HG03469 (cell line): ENCODE data around the gene KIAA0753.

Source experiments
- ATAC-seq: cut with Tn5 transposase; IDR thresholded peaks from one replicate; pipeline ENCODE4 v1.9.1; 2021; ENCODE audit warnings: mild to moderate bottlenecking, moderate library complexity, moderate number of reproducible peaks; ENCODE audit not compliant: unreplicated experiment

KIAA0753 gene

DNA sequence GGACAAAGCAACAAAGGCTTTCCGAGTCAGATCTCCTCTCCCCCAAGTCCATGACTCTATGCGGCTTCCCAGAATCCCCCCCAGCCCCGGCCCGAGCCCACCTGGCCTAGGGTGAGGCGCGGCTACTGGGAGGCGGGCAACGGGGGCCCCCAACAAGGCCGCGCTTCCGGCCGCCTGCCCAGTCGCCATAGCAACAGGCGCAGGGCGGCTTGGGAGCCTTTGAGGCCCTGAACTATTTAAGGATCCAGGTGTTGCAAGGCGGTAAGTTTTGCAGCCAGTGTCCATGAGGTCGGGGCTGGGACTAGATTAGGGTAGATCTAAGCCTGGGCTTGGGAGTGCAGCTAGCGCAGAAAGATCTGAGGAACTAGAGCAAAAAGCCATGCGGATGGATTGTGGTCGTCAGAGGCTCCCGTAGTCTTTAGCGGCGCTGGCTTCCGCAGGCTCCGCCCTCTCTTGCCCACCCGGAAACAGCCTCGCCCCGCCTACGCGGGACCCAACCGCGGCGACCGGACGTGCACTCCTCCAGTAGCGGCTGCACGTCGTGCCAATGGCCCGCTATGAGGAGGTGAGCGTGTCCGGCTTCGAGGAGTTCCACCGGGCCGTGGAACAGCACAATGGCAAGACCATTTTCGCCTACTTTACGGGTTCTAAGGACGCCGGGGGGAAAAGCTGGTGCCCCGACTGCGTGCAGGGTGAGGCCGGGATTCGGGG lies at the start of gene KIAA0753, which contains the start of gene TXNDC17:
KIAA0753 (minus strand) TSS at position 176 of the 711 bp plus-strand sequence. CDS start 5,608 bp downstream, outside the sequence.
TXNDC17 (plus strand) TSS at position 525 of the 711 bp plus-strand sequence; CDS start at position 548, 23 bp downstream.
- ATAC-seq: peak; percentile 76

DNA sequence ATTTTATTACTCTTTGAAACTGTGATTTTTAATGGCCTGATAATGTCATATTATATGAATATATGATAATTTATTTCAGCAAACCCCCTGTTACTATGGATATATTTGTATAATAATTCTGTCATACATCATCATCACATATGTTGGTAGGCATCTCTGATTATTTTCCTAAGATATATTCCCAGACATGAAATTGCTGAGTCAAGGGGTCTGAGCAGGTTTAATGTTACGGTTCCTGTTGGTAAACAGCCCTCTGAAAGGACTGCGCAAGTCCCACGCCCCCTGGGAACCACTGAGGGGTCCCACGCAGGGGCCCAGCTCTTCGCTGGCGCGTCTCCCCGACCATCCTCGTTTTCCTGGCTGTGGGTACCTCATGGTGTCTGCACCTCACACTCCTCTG lies 48.4 kb upstream of the KIAA0753 start:
- ATAC-seq: no peak

DNA sequence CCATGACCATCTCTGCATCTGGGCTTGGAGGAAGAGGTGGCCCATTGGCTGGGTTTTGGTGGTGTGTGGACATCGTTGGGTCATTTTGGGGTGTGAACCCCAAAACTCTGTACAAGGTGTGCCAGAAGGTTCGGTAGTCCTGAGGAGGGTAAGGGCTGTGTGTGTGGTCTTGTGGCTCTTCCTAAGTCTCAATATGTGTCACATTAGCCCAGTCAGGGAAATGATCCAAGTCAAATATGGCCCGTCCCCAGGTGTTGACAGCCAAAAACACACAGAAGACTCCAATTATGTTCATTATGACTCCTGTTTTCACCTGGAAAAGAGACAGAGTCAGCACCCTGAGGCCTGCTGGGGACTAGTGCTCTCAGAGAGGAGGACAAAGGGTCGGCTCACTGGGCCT lies 45.5 kb upstream of the KIAA0753 start:
- ATAC-seq: no peak

DNA sequence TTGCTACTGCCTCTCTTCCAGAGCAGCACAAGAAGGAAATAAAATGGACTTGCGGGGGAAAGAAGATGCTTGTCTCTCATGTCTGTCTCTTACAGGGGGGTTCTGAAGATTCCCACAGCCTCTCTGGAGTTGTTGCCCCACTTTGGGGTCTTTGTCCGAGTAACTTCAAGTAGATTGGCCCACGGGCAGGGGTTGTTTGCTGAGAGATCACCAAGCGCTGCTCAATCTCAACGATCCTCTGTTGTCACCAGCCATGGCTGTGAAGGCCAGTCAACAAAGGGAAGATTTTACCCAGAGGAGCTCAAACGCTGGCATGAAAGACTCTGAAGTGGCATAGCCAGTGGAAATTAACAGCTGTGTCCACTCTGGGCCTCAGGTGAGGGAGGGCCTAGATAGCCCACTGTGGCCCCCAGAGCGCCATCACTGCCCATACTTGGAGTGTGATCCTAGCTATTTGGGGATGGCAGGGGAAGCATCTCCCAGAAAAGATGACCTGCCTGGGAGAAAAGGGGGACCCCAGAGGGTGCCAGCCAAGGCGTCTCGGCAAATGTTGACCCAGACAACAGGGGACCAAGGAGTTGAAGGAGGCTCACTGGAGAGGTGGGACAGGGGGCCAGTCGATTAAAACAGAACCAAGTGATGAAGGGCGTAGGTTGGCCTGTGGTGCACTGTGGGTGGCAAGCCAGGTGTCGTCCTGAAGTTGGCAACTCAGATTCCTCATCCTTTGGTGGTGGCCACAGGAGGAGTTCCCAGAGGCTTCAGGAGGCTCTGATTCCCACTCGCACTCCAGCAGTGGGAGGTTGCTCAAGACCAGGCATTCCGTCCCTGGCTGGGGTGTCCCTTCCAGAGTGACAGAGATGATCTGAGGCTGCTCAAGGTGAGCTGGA lies 44.6 kb upstream of the KIAA0753 start:
- no peak for ATAC-seq

GRCh38 chr17:6684460-6684783 lies 43.9 kb upstream of the KIAA0753 start:
- no peak for ATAC-seq

GRCh38 chr17:6683730-6684459 lies 43.4 kb upstream of the KIAA0753 start:
- ATAC-seq: no peak

DNA sequence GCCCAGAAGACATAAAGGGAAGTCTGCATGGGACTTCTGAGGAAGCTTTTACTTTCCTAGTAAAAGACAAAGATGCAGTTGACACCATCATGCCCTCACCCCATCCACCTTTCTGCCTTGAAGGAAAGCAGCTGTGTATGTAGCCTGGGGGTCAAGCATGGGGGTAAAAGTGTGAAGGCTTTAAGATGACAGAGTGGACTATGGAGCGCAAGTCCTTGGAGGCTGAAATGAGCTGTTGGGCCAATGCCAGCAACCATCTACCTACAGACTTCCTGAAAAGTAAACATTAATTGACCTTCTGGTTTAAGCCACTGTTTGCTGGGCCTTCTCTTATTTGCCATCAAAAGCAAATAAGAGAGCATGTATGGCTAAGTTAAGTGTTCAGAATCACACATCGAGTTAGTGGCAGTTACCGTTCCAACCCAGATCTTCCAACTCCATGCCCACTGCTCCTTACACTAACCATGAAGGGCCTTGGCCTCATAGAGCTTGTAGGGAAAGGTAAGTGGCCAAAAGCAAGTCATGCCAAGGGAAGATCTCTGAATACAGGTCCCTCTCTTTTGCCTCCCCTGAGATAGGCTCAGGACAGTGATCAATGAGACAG lies 42.7 kb upstream of the KIAA0753 start:
- no peak for ATAC-seq

GRCh38 chr17:6682339-6682738 lies 41.8 kb upstream of the KIAA0753 start:
- ATAC-seq: no peak

GRCh38 chr17:6681671-6682070 lies 41.2 kb upstream of the KIAA0753 start:
- ATAC-seq: no peak

DNA sequence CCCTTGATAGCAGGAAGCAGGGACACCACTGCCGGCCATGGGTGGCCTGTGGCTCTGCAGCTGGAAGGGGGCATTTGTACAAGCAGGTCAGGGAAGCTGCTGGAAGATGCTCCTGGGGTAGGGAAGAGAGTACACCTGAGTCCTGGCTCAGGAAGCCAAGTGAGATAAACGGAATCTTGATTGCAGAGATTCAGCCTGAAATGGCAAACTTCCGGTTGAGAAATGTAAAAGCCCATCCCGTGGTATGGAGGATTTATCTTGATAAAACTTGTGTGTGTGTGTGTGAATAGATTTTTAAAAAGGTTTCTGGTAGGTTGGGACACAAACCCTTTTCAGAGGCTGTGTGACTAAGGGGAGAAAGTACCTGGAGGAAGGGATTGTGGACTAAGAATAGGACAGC lies 40.7 kb upstream of the KIAA0753 start:
- ATAC-seq: no peak

DNA sequence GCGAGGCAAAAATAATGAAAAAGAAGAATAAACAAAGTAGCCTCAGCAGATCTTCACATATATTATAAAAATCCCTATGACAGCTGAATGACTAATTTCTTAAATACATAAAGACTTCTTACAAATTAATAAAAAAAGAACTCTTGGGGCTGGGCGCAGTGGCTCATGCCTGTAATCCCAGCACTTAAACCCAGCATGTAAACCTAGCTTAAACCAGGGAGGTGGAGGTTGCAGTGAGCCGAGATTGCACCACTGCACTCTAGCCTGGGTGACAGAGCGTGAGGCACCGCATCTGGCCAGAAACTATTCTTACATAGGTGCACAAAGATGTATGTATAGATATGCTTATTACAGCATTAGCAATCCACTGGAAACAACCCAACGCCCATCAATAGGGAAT lies 38.7 kb upstream of the KIAA0753 start:
- no peak for ATAC-seq

GRCh38 chr17:6677946-6678345 lies 37.4 kb upstream of the KIAA0753 start:
- ATAC-seq: no peak

- ATAC-seq: no peak
These were observed 36.8 kb upstream of the KIAA0753 start for GRCh38 chr17:6677158-6677831.

GRCh38 chr17:6676802-6677157 lies 36.3 kb upstream of the KIAA0753 start:
- no peak for ATAC-seq

DNA sequence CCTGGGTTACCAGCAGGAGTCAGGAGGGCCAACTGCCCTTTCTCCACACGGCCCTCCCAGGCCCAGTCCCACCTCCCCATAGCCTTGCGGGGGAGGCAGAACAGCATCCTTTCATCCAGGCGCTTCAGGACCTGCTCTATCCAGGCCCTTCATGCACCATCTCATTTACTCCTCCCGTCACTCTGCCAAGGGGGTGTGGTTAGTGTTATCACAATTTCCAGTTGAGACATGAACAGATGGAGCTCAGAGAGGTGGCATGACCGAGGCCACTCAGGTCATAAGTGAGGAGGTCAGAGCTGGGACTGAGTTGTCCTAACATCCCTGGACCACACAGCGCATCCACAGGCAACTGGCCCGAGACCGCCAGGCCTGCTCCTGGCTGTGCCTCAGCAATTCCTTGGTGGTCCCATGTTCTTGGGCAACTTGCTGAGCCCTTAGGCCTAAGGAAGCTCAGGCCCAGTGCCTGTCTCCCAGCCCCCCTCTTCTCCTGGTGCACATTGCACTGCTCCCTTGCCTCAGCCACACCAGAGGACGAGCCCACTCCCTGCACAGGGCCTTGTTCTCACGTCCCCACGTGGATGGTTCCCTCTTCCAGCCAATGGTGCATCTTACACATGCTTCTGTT lies 34.8 kb upstream of the KIAA0753 start:
- no peak for ATAC-seq

GRCh38 chr17:6674586-6674985 lies 34.1 kb upstream of the KIAA0753 start:
- no peak for ATAC-seq

DNA sequence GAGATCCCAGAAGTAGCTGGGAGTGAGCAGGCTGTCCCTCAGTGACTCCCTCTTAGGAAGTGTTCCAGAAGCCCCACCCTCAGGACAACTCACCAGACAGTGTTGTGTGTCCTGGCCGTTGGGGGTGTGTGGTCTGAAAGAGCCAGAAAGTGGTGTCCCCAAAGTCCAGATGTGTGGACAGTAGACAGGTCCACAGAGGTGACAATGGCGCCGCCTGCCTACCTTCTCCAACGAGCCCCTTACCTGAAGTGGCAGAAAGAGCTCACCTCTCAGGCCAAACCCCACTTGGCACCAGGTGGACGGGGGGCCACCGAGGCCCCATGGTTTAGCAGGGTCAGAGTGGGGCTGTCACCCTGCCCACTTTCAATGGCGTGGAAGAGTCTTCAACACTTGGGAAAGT lies 30.9 kb upstream of the KIAA0753 start:
- no peak for ATAC-seq

DNA sequence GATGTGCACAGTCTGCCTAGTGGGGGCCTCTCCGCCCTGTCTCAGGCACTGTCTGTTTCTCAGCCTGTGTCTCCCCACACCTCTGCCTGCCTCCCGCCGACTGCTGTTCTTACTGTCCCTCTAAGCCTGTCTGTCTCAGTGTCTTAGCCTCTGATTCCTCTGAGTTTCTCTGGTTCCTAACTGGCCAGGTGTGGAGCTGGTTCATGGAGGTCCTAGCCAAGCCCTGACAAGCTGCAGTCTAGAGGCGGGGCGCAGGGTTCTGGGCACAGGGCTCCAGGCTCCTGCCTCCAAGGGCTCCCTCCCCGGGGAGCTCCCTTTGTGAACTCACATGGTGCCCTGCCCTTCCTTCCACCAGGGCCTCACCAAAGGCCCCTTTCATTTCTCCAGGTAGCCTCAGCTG lies 30.5 kb upstream of the KIAA0753 start:
- no peak for ATAC-seq

DNA sequence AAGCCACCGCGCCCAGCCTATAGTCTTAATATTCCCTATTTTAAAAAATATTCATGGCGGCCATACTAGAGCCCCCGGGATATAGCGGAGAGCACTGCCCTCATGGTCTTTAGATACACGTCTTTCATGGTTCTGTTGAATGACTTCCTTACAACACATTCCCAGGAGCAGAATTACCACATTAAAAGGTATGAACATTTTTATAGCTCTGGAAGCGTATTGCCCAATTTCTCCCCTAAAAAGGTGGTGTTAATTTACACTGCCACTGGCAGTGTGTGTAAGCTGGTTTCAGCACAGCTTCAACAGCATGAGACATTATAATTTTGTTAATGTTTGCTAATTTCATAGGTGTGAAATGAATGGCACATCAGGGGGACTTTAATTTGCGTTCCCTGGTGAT lies 30.1 kb upstream of the KIAA0753 start:
- no peak for ATAC-seq
